ENCODE data around the gene PIK3R5.

The PIK3R5 gene

GRCh38 chr17:8910969-8911604, 54.4 kb downstream of the PIK3R5 start:
- Mint-ChIP-seq H3K27ac (no peak overlapping the region), H3K9me3 (no peaks in the 10 kb centered on the region), H3K4me1 (ENCODE audit: low read depth) (peaks cover 40% of the 10 kb centered on the region), H3K36me3 (ENCODE audit: low read depth) (peaks cover 45% of the 10 kb centered on the region), H3K4me3 (no peak overlapping the region), H3K27me3 (no peaks in the 10 kb centered on the region)

GRCh38 chr17:8909586-8910270, 55.8 kb downstream of the PIK3R5 start:
- H3K27me3 Mint-ChIP-seq = no peaks in the 10 kb centered on the region
- peaks cover 36% of the 10 kb centered on the region for H3K4me1 Mint-ChIP-seq (ENCODE audit: low read depth)
- H3K9me3 Mint-ChIP-seq = no peaks in the 10 kb centered on the region
- no peak overlapping the region for H3K27ac Mint-ChIP-seq
- H3K36me3 Mint-ChIP-seq (ENCODE audit: low read depth) = peaks cover 56% of the 10 kb centered on the region
- no peak overlapping the region for H3K4me3 Mint-ChIP-seq

- H3K4me1 Mint-ChIP-seq (ENCODE audit: low read depth) = peaks cover 47% of the 10 kb centered on the region
- peaks cover 74% of the 10 kb centered on the region for H3K36me3 Mint-ChIP-seq (ENCODE audit: low read depth)
- H3K4me3 Mint-ChIP-seq = no peak overlapping the region
- no peaks in the 10 kb centered on the region for H3K27me3 Mint-ChIP-seq
- H3K9me3 Mint-ChIP-seq = no peaks in the 10 kb centered on the region
- peak overlapping the region; percentile 49 for H3K27ac Mint-ChIP-seq
These were observed 60.2 kb downstream of the PIK3R5 start for GRCh38 chr17:8905331-8905730.

DNA sequence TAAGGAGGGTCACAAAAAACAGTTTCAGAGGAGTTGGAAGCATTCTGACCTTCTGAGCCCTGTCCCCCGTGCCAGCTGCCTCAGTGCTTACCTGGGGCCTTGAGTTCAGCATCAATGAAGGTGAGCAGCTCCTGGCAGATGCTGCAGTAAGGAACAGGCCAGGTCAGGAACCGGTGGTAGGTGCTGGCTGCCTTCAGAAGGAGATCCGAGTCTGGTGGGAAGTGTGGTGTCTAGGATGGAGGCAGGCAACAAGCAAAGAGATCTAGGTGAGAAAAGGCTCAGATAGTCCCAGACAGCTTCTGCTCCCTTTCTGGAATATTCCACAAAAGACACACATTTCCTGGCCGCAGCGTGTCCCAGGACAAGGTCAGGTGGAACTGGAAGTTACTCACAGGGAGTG, 60.8 kb downstream of the PIK3R5 start:
- H3K27me3 Mint-ChIP-seq = no peaks in the 10 kb centered on the region
- H3K9me3 Mint-ChIP-seq = no peaks in the 10 kb centered on the region
- peaks cover 73% of the 10 kb centered on the region for H3K36me3 Mint-ChIP-seq (ENCODE audit: low read depth)
- no peak overlapping the region for H3K27ac Mint-ChIP-seq
- H3K4me3 Mint-ChIP-seq = no peak overlapping the region
- H3K4me1 Mint-ChIP-seq (ENCODE audit: low read depth) = peaks cover 49% of the 10 kb centered on the region

- Mint-ChIP-seq H3K4me3 (no peak overlapping the region), H3K27ac (no peak overlapping the region), H3K4me1 (ENCODE audit: low read depth) (peaks cover 52% of the 10 kb centered on the region), H3K36me3 (ENCODE audit: low read depth) (peaks cover 73% of the 10 kb centered on the region), H3K9me3 (no peaks in the 10 kb centered on the region), H3K27me3 (no peaks in the 10 kb centered on the region)
These were observed 61.3 kb downstream of the PIK3R5 start for GRCh38 chr17:8904201-8904600.

- Mint-ChIP-seq H3K4me1 (ENCODE audit: low read depth) (peaks cover 77% of the 10 kb centered on the region), H3K4me3 (peak overlapping the region; percentile 35), H3K36me3 (ENCODE audit: low read depth) (peaks cover 88% of the 10 kb centered on the region), H3K9me3 (no peaks in the 10 kb centered on the region), H3K27ac (peak overlapping the region; percentile 81), H3K27me3 (no peaks in the 10 kb centered on the region)
These were observed 64.6 kb downstream of the PIK3R5 start for GRCh38 chr17:8900626-8901585.

DNA sequence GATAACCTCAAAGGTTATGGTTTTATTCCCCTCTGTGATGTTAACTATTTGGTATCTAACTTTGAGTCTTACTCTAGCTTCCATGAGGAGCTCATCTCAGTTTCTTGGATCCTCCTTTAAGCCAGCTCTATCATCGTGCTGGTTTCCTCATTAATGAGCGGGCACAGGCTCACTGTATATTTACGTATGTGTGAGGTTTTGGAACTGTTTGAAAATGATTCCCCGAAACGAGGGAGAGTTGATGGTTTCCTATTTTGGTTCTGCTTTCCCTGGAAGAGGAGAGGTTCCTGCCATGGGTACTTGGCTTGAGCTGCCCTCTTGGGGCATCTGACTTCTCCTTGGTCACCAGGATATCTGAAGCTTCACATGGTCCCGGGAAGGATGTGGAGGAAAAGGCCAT, 65.3 kb downstream of the PIK3R5 start:
- H3K36me3 Mint-ChIP-seq (ENCODE audit: low read depth) = peaks cover 88% of the 10 kb centered on the region
- peak overlapping the region; percentile 47 for H3K4me3 Mint-ChIP-seq
- peak overlapping the region; percentile 81 for H3K27ac Mint-ChIP-seq
- no peaks in the 10 kb centered on the region for H3K9me3 Mint-ChIP-seq
- H3K27me3 Mint-ChIP-seq = no peaks in the 10 kb centered on the region
- peaks cover 79% of the 10 kb centered on the region for H3K4me1 Mint-ChIP-seq (ENCODE audit: low read depth)

- Mint-ChIP-seq H3K36me3 (ENCODE audit: low read depth) (peaks cover 78% of the 10 kb centered on the region), H3K27ac (peak overlapping the region; percentile 83), H3K4me1 (ENCODE audit: low read depth) (peaks cover 83% of the 10 kb centered on the region), H3K27me3 (no peaks in the 10 kb centered on the region), H3K4me3 (peak overlapping the region; percentile 54), H3K9me3 (no peaks in the 10 kb centered on the region)
These were observed 66.9 kb downstream of the PIK3R5 start for GRCh38 chr17:8898636-8899035.

GRCh38 chr17:8898126-8898525, 67.4 kb downstream of the PIK3R5 start:
- Mint-ChIP-seq H3K27me3 (no peaks in the 10 kb centered on the region), H3K36me3 (ENCODE audit: low read depth) (peaks cover 73% of the 10 kb centered on the region), H3K4me3 (no peak overlapping the region), H3K9me3 (no peaks in the 10 kb centered on the region), H3K4me1 (ENCODE audit: low read depth) (peaks cover 84% of the 10 kb centered on the region), H3K27ac (peak overlapping the region; percentile 32)

DNA sequence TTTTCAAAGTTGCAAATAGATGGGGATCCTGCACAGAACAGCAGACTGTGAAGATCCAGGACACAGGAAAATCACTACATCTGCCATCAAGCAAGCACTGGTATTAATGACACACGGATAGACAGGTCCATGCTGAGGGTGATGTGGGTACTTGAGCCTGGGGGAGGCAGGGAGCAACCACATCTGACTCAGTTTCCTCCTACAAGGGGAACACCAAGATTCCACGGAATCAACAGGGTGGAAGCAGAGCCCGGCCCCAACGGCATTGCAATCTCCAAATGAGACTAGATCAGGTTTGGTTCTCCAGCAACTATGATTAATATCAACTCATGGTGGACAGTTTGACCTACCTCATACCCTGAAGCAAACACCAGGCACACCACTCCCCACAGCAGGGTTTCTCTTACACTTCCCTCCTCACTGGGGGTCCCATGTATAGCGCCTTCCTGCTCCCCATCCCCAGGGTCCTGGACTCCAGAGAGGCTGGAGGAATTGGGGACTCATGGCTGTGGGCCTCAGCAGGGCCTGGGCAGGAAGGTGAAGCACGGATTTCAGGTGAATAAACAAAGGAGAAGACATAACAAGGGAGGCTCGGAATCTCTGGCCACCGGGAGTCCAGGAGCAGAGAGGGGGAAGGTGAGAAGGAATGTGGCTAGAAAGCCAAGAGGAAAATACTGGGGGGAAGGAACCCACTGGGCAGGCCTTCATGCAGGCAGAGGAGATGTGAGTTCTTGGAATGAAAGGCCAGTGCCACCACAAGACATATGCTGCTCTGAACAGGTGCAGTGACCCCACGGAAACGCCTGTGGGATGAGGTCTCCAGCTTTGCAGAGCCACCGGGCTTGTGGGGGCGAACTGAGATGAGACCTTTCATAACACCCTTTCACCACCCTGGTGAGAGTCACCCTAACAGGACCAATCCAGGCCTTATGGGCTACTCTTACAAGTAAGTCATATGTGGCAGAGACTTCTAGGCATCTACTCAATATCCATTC, 68.6 kb downstream of the PIK3R5 start:
- H3K27ac Mint-ChIP-seq = peak overlapping the region; percentile 50
- H3K4me3 Mint-ChIP-seq = no peak overlapping the region
- H3K27me3 Mint-ChIP-seq = no peaks in the 10 kb centered on the region
- peaks cover 70% of the 10 kb centered on the region for H3K36me3 Mint-ChIP-seq (ENCODE audit: low read depth)
- peaks cover 89% of the 10 kb centered on the region for H3K4me1 Mint-ChIP-seq (ENCODE audit: low read depth)
- H3K9me3 Mint-ChIP-seq = no peaks in the 10 kb centered on the region

GRCh38 chr17:8896087-8896486, 69.4 kb downstream of the PIK3R5 start:
- H3K27me3 Mint-ChIP-seq = no peaks in the 10 kb centered on the region
- H3K4me1 Mint-ChIP-seq (ENCODE audit: low read depth) = peaks cover 82% of the 10 kb centered on the region
- no peak overlapping the region for H3K27ac Mint-ChIP-seq
- H3K4me3 Mint-ChIP-seq = no peak overlapping the region
- peaks cover 63% of the 10 kb centered on the region for H3K36me3 Mint-ChIP-seq (ENCODE audit: low read depth)
- no peaks in the 10 kb centered on the region for H3K9me3 Mint-ChIP-seq

DNA sequence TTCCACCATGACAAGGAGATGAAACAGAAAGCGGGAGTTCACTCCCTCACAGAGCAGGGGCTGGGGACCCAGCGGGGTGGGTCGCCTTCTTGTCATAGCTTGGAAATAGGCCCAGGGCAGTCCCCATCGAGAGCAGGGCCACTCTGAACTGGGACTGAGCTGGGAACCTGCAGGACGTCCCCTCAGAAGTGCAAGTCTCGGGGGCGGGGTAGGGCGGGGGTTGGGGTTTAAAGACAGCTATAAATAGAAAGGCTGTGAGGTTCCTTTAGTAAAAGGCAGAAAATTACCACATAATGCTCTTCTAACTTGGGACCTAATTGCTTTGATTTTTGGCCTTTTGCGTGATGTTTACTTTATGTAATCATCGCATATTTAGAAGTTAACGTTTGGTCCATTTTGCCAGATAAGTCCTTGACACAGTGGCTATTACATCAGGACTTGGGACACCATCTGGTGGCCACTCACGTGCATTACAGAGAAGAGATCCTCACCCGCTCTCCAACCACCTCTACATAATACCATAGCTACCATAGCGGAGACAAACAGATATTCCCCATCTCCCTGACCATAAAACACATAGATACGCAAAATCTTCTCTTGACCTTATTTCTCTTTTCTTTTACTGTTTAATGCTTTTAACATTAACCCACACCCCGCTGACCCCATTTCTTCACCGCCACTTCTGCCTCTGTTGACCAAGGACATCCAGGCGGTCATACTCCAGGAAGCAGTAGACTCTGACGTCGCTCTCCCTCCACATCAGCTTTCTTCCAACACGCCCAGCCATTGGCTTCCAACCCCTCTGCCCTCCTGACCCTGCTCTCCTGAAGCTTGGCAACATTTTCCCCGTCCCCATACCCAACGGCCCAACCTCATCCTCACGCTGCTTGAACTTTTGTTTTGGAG, 70.6 kb downstream of the PIK3R5 start:
- H3K4me3 Mint-ChIP-seq = no peak overlapping the region
- H3K27ac Mint-ChIP-seq = peak overlapping the region; percentile 47
- no peaks in the 10 kb centered on the region for H3K9me3 Mint-ChIP-seq
- no peaks in the 10 kb centered on the region for H3K27me3 Mint-ChIP-seq
- peaks cover 56% of the 10 kb centered on the region for H3K36me3 Mint-ChIP-seq (ENCODE audit: low read depth)
- peaks cover 71% of the 10 kb centered on the region for H3K4me1 Mint-ChIP-seq (ENCODE audit: low read depth)

GRCh38 chr17:8894202-8894671, 71.3 kb downstream of the PIK3R5 start:
- no peaks in the 10 kb centered on the region for H3K9me3 Mint-ChIP-seq
- H3K27ac Mint-ChIP-seq = no peak overlapping the region
- H3K36me3 Mint-ChIP-seq (ENCODE audit: low read depth) = peaks cover 52% of the 10 kb centered on the region
- H3K4me3 Mint-ChIP-seq = no peak overlapping the region
- peaks cover 64% of the 10 kb centered on the region for H3K4me1 Mint-ChIP-seq (ENCODE audit: low read depth)
- no peaks in the 10 kb centered on the region for H3K27me3 Mint-ChIP-seq
